Subcutaneous adipose tissue (tissue), 4 donors: ENCODE data around the gene CNIH2. TPM values are rescaled to one million over a fixed set of nuclear protein-coding genes. Genes with fewer than 3 reads are reported as not detected.

Experiments used
- total RNA-seq, 4 donors: library from RNA; depleted of rRNA; stranded (reverse); fragments of >200 nt; gene quantifications; one replicate each; pipeline ENCODE4 v1.1.0, GENCODE V29; 2016
- TF ChIP-seq, protein P1 (sequence below): fragments of 450-650 bp; IDR thresholded peaks from one replicate; pipeline ENCODE4 v1.5.1; 2016; ENCODE audit warnings: low read depth, mild to moderate bottlenecking, control low read depth, antibody characterized with exemption, moderate library complexity

CNIH2 gene
- total RNA-seq, 4 donors from 2014 or later, result not detected

DNA sequence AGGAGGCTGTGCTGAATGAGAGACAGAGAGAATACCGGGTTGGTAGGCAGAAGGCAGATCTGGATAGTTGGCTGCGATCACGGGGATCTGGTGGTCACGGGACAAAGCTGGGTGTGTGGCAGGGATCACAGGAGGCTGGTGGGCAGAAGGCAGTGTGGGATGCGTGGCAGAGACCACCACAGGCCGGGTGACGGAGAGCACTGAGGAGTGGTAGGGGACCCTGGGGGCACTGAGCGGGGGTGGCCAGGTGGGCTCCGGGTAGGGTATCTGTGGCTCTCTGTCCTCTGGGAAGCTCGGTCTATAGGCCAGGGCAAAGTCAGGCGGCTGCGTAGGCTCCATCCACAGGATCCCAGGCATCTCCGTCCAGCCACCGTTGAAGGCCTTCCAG lies 37.5 kb downstream of the CNIH2 start:
- TF ChIP-seq, protein P1, sequence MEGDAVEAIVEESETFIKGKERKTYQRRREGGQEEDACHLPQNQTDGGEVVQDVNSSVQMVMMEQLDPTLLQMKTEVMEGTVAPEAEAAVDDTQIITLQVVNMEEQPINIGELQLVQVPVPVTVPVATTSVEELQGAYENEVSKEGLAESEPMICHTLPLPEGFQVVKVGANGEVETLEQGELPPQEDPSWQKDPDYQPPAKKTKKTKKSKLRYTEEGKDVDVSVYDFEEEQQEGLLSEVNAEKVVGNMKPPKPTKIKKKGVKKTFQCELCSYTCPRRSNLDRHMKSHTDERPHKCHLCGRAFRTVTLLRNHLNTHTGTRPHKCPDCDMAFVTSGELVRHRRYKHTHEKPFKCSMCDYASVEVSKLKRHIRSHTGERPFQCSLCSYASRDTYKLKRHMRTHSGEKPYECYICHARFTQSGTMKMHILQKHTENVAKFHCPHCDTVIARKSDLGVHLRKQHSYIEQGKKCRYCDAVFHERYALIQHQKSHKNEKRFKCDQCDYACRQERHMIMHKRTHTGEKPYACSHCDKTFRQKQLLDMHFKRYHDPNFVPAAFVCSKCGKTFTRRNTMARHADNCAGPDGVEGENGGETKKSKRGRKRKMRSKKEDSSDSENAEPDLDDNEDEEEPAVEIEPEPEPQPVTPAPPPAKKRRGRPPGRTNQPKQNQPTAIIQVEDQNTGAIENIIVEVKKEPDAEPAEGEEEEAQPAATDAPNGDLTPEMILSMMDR, result no peak

DNA sequence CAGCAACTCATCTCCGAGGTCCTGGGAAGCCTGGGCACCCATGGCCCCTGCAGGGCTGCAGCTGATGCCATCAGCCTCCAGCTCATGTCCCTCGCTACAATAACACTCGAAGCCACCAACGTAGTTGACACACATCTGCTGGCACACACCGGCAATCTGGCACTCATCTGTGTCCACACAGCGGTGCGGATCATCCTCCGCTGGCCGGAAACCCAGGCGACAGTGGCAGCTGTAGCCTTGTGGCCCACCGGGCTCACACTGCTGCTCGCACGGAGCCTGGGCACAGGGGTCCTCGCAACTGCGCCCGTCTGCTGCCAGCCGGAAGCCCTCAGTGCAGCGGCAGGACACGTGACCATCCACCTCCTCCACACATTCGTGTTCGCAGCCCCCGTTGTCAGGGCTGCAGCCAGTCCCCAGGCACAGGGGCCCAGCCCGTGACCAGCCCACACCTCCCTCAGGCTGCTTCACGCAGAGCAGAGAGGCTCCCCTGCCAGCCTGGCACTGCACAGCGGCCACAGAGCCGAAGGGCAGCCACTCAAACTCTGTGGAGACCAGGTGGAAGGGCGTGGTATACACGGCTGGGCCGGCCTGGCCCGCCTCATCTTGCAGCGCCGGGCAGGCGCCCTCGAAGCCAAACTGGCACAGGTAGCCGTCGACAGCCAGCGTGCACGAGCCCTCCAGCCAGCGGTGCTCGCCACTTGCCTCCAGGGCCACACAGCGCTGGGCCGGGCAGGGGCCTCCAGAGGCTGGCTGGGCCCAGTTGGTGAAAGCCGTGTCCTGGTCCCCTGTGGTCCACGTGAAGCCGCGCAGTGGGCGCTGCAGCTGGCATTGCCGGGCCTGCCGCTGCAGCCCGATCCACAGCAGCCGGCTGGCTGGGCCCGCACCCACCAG lies 38.2 kb downstream of the CNIH2 start:
- TF ChIP-seq, protein P1, result no peak

- TF ChIP-seq, protein P1, result no peak
Observed at GRCh38 chr11:66316849-66317251, 38.9 kb downstream of the CNIH2 start, which contains the start of gene CD248. TSS of gene CD248 (minus strand) at chr11:66317044. CDS start at chr11:66317027, 17 bp downstream.

DNA sequence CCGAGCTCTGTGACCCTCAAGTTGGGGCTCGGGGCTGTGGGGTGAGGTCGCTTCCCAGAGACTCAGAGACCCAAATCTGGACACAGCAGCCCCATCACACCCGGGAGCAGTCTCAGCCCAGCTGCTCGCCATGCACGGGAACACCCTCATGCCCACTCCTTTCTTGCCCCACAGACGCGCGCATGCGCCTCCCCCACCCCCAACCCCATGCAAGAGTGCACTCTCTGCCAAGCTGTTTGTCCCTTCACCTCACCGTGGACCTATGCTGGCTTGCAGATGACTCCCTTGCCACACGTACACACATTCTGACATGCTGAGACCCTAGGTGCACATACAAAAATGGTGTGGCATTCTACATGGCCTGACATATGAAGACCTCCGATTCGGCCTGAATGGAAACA lies 39.3 kb downstream of the CNIH2 start:
- TF ChIP-seq, protein P1, result no peak

DNA sequence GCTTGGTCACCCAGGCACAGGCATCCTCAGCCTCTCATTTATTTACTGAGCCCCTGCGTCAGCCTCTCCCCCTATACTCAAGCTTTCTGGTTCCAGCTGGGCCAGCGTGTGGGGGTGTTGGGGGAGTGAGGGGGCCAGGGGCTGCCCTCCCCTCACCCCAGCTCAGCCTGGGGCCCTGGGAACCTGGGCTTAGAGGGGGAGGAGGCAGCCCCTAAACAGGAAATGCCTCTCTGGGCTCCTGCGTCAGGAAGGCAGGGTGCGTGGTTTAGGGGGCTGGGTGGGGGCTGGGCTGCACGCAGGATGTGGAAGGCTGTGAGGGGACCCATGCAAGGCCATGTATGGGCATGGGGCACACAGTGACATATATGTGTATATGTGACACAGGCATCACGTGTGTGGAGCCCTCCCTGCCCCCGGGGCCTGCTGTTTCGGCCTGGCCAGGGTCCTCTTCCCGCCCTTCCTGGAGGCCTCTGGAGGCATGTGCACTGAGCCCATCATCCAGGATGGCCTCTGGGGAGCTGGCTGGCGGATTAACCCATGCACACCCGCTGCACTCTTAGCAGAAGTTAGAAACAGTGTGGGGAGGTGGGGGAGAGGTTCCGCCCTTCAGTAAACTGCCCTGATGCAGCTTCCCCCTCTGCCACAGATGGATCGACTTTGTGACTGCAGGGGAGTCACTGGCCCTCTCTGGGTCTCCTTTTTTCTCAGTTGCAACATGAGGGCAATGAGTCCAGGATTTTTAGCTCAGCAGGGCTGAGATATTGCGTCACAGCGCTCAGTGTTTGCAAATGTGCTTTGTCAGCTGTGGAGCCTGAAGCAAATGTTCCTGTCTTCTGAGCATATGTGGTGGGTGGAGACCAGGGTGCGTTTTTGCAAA lies 40.0 kb downstream of the CNIH2 start:
- TF ChIP-seq, protein P1, result no peak

DNA sequence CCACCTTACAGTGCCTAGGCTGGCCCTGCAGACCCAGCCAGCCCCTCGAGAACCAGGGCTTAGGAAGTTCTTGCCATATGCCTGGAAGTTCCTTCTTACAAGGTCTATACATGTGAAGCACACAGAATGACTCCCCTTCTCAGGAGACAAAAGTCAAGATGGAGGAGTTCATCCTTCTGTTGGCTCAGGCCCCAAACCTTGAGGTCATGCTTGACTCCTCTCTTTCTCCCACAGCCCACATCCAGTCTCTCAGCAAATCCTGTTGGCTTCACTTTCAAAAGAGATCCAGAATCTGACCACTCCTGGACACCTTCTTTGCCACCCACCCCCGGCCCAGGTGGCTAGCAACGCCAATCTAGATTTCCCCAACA lies 40.6 kb downstream of the CNIH2 start:
- TF ChIP-seq, protein P1, result no peak

GRCh38 chr11:66321606-66322005 lies 43.6 kb downstream of the CNIH2 start:
- TF ChIP-seq, protein P1, result no peak
